Measurements from ENCODE around the gene SEPTIN8.

Gene SEPTIN8

DNA sequence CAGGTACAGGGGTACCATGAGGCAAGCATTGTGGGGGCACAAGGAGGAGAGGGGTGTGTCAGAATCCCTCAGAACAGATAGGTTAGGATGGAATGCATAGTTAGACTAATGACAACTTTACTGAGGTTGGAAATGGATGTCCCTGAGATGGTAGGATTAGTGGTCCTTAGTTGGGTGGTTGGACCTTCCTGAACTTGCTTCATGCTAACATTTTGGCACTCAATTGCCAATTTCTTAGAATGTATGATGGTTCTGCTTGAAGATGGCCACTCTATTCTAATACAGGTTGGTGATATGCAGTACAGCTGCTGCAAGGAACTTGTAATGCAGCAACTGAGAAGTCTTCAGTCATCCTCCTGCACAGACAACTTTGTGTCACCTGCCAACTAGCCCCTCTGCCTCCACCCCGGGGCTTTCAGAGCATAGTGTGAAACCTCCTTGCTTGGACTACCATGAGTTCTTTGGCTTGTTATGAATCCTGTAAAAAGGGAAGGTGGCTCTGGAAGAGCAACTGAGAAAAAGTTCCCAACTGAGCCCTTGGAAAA lies 24.4 kb downstream of the SEPTIN8 start:
- Histone ChIP-seq H3K36me3 (replicated peaks in 1 of 2; ENCODE audit: control insufficient read depth in 2 of 2, insufficient read depth in 2 of 2, low read length in 2 of 2) (peaks cover 3 to 6% of the 10 kb centered on the region in 2 donors), H3K18ac (ENCODE audit: low read length) (no peak overlapping the region), H3K4me2 (ENCODE audit: insufficient read depth, low read length, poor library complexity, severe bottlenecking) (no peak overlapping the region), H2BK5ac (ENCODE audit: low read length) (no peak overlapping the region), H3K14ac (ENCODE audit: low read length) (no peak overlapping the region), H3K27me3 (ENCODE audit: control insufficient read depth in 3 of 3, insufficient read depth in 3 of 3, low read depth in 1 of 3, low read length in 3 of 3) (peaks cover 7 to 22% (median 21%) of the 10 kb centered on the region in 3 experiments), H3K79me1 (ENCODE audit: low read depth, low read length) (no peaks in the 10 kb centered on the region), H3K4me1 (ENCODE audit: control insufficient read depth in 2 of 2, insufficient read depth in 1 of 2, low read depth in 1 of 2, low read length in 2 of 2) (peaks cover 0 to 17% of the 10 kb centered on the region in 2 donors), H3K9ac (ENCODE audit: low read depth, low read length, poor library complexity) (no peak overlapping the region), H4K91ac (ENCODE audit: low read depth, low read length, poor library complexity) (no peak overlapping the region), H3K27ac (replicated peaks; ENCODE audit: low read length) (no peak overlapping the region), H3K9me3 (replicated peaks in 1 of 2; ENCODE audit: control insufficient read depth in 2 of 2, insufficient read depth in 1 of 2, low read depth in 1 of 2, low read length in 2 of 2) (no peaks in the 10 kb centered on the region), H2BK15ac (ENCODE audit: low read length) (no peak overlapping the region), H2BK120ac (ENCODE audit: low read depth, low read length) (no peak overlapping the region), H3K23ac (ENCODE audit: low read depth, low read length, poor library complexity) (no peak overlapping the region), H2BK12ac (ENCODE audit: low read length) (no peak overlapping the region), H3K4ac (ENCODE audit: low read length) (no peak overlapping the region), H3K4me3 (ENCODE audit: low read length in 2 of 2) (no peak overlapping the region), H2AFZ (ENCODE audit: low read length) (no peak overlapping the region), H4K8ac (ENCODE audit: low read depth, low read length) (no peak overlapping the region), H2AK5ac (ENCODE audit: low read depth, low read length) (no peak overlapping the region)
- no CpG with 5 or more reads among the region's 1 CpG for WGBS, 2 donors (ENCODE audit: extremely low coverage in 2 of 2, insufficient read length in 2 of 2, insufficient replicate concordance in 1 of 2)
- no peak for DNase-seq (ENCODE audit: low spot score)

DNA sequence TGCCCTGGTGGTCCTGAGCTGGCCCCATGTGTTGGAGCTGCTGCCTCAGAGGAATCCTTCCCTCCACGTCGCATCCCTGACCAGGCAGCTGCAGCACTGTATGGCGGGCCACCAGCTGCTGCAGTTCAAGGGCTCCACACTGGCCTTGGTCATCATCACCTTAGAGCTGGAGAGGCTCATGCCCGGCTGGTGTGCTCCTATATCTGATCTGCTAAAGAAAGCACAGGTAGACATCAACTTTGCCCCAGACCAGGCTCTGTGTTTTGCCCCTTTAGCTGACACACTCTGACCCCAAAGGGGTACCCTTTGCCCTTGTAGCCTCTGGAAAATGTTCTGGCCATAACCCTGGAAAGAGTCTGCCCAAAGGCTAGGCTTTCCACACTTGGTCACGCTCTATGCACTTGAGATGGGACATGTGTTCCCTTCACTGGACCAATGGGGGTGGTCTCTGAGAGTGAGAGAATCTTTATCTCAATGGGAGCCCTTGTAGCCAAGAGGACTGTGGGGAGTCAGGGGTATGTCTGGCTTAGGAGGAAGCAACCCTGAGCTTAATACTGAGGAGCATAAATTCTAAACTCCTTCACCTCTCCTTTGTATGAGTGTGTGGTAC lies 25.0 kb downstream of the SEPTIN8 start:
- Histone ChIP-seq H3K23ac (ENCODE audit: low read depth, low read length, poor library complexity) (no peak overlapping the region), H4K91ac (ENCODE audit: low read depth, low read length, poor library complexity) (no peak overlapping the region), H2AK5ac (ENCODE audit: low read depth, low read length) (no peak overlapping the region), H3K9ac (ENCODE audit: low read depth, low read length, poor library complexity) (no peak overlapping the region), H2BK120ac (ENCODE audit: low read depth, low read length) (no peak overlapping the region), H3K79me1 (ENCODE audit: low read depth, low read length) (no peaks in the 10 kb centered on the region), H3K18ac (ENCODE audit: low read length) (no peak overlapping the region), H3K36me3 (replicated peaks in 1 of 2; ENCODE audit: control insufficient read depth in 2 of 2, insufficient read depth in 2 of 2, low read length in 2 of 2) (no peaks in the 10 kb centered on the region), H2BK15ac (ENCODE audit: low read length) (no peak overlapping the region), H3K4me2 (ENCODE audit: insufficient read depth, low read length, poor library complexity, severe bottlenecking) (no peak overlapping the region), H2BK12ac (ENCODE audit: low read length) (no peak overlapping the region), H3K4ac (ENCODE audit: low read length) (no peak overlapping the region), H3K4me3 (ENCODE audit: low read length in 2 of 2) (no peak overlapping the region), H3K14ac (ENCODE audit: low read length) (no peak overlapping the region), H3K27ac (replicated peaks; ENCODE audit: low read length) (no peak overlapping the region), H2AFZ (ENCODE audit: low read length) (no peak overlapping the region), H3K4me1 (ENCODE audit: control insufficient read depth in 2 of 2, insufficient read depth in 1 of 2, low read depth in 1 of 2, low read length in 2 of 2) (peaks cover 0 to 17% of the 10 kb centered on the region in 2 donors), H3K27me3 (ENCODE audit: control insufficient read depth in 3 of 3, insufficient read depth in 3 of 3, low read depth in 1 of 3, low read length in 3 of 3) (peaks cover 13 to 28% (median 27%) of the 10 kb centered on the region in 3 experiments), H3K9me3 (replicated peaks in 1 of 2; ENCODE audit: control insufficient read depth in 2 of 2, insufficient read depth in 1 of 2, low read depth in 1 of 2, low read length in 2 of 2) (no peaks in the 10 kb centered on the region), H4K8ac (ENCODE audit: low read depth, low read length) (no peak overlapping the region), H2BK5ac (ENCODE audit: low read length) (no peak overlapping the region)
- no peak for DNase-seq (ENCODE audit: low spot score)
- no CpG with 5 or more reads among the region's 5 CpGs for WGBS, 2 donors (ENCODE audit: extremely low coverage in 2 of 2, insufficient read length in 2 of 2, insufficient replicate concordance in 1 of 2)

DNA sequence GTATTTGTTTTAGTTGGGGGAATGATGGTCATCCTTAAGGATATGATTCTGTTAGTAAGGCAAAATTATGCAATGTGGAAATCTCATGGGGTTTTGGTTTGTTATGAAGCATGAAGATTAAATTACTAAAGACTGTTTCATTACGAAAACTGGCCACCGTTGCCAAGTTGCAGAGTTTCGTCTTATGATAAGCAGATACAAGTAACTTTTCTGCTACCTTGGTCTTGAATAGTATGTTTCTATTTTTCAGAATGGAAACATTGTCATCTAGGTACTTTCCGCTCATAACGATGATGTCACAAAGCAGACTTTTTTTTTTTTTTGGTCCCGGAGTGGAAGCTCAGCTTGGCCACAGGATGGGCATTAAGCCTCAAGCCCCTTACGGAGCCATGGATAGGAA lies 25.6 kb downstream of the SEPTIN8 start:
- no peak overlapping the region for H3K27ac ChIP-seq (replicated peaks; ENCODE audit: low read length)
- H4K8ac ChIP-seq (ENCODE audit: low read depth, low read length), result no peak overlapping the region
- no peak overlapping the region for H3K18ac ChIP-seq (ENCODE audit: low read length)
- no peaks in the 10 kb centered on the region for H3K36me3 ChIP-seq (replicated peaks in 1 of 2; ENCODE audit: control insufficient read depth in 2 of 2, insufficient read depth in 2 of 2, low read length in 2 of 2)
- peaks cover 14 to 34% (median 33%) of the 10 kb centered on the region in 3 experiments for H3K27me3 ChIP-seq (ENCODE audit: control insufficient read depth in 3 of 3, insufficient read depth in 3 of 3, low read depth in 1 of 3, low read length in 3 of 3)
- H3K4me3 ChIP-seq (ENCODE audit: low read length in 2 of 2), result no peak overlapping the region
- no CpG with 5 or more reads among the region's 7 CpGs for WGBS, 2 donors (ENCODE audit: extremely low coverage in 2 of 2, insufficient read length in 2 of 2, insufficient replicate concordance in 1 of 2)
- no peak overlapping the region for H2BK15ac ChIP-seq (ENCODE audit: low read length)
- H2BK12ac ChIP-seq (ENCODE audit: low read length), result no peak overlapping the region
- H3K9ac ChIP-seq (ENCODE audit: low read depth, low read length, poor library complexity), result no peak overlapping the region
- no peak overlapping the region for H3K4ac ChIP-seq (ENCODE audit: low read length)
- DNase-seq (ENCODE audit: low spot score), result no peak
- H3K23ac ChIP-seq (ENCODE audit: low read depth, low read length, poor library complexity), result no peak overlapping the region
- H4K91ac ChIP-seq (ENCODE audit: low read depth, low read length, poor library complexity), result no peak overlapping the region
- no peaks in the 10 kb centered on the region for H3K79me1 ChIP-seq (ENCODE audit: low read depth, low read length)
- no peak overlapping the region for H3K14ac ChIP-seq (ENCODE audit: low read length)
- no peak overlapping the region for H2BK5ac ChIP-seq (ENCODE audit: low read length)
- no peak overlapping the region for H2BK120ac ChIP-seq (ENCODE audit: low read depth, low read length)
- H3K4me1 ChIP-seq (ENCODE audit: control insufficient read depth in 2 of 2, insufficient read depth in 1 of 2, low read depth in 1 of 2, low read length in 2 of 2), result peaks cover 0 to 17% of the 10 kb centered on the region in 2 donors
- H2AFZ ChIP-seq (ENCODE audit: low read length), result no peak overlapping the region
- no peak overlapping the region for H2AK5ac ChIP-seq (ENCODE audit: low read depth, low read length)
- H3K4me2 ChIP-seq (ENCODE audit: insufficient read depth, low read length, poor library complexity, severe bottlenecking), result no peak overlapping the region
- H3K9me3 ChIP-seq (replicated peaks in 1 of 2; ENCODE audit: control insufficient read depth in 2 of 2, insufficient read depth in 1 of 2, low read depth in 1 of 2, low read length in 2 of 2), result no peaks in the 10 kb centered on the region

DNA sequence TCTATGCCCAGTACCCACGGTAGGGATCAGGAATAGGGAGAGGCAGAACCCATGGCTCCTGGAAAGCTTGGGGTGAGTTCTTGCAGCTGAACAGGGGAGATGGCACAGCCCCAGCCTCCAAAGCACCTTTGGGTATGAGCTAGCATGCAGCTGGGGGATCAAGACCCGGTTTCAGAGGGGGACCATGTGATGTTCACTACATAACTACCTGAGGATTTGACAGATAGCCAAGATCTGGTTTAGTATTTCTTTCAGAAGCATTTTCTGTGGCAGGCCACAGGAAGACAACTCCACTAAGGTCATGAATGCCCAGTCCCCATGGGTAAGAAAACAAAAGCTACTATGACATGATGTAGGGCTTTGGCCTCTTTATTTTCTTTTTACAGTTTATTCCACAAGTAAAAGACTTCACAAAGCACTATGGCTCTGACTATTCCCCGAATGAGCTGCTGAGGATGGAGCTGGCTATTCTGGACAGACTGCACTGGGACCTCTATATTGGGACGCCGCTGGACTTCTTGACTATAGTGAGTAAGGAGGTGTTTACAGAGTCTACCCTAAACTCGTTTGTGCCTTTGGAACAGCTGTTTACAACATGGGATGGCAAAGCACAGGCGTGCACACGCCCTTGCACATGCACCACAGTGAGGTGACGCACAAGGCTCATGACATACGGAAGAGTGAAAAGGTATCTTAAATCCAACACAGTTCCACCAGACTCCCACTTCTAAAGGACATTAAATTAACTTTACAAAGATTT lies 26.4 kb downstream of the SEPTIN8 start:
- no CpG with 5 or more reads among the region's 10 CpGs for WGBS, 2 donors (ENCODE audit: extremely low coverage in 2 of 2, insufficient read length in 2 of 2, insufficient replicate concordance in 1 of 2)
- Histone ChIP-seq H3K4me1 (ENCODE audit: control insufficient read depth in 2 of 2, insufficient read depth in 1 of 2, low read depth in 1 of 2, low read length in 2 of 2) (peaks cover 0 to 17% of the 10 kb centered on the region in 2 donors), H2BK120ac (ENCODE audit: low read depth, low read length) (no peak overlapping the region), H3K36me3 (replicated peaks in 1 of 2; ENCODE audit: control insufficient read depth in 2 of 2, insufficient read depth in 2 of 2, low read length in 2 of 2) (no peaks in the 10 kb centered on the region), H3K9ac (ENCODE audit: low read depth, low read length, poor library complexity) (no peak overlapping the region), H3K27ac (replicated peaks; ENCODE audit: low read length) (no peak overlapping the region), H2BK15ac (ENCODE audit: low read length) (no peak overlapping the region), H3K79me1 (ENCODE audit: low read depth, low read length) (no peaks in the 10 kb centered on the region), H2BK12ac (ENCODE audit: low read length) (no peak overlapping the region), H4K8ac (ENCODE audit: low read depth, low read length) (no peak overlapping the region), H2AK5ac (ENCODE audit: low read depth, low read length) (no peak overlapping the region), H2BK5ac (ENCODE audit: low read length) (no peak overlapping the region), H3K4me3 (ENCODE audit: low read length in 2 of 2) (no peak overlapping the region), H3K18ac (ENCODE audit: low read length) (no peak overlapping the region), H4K91ac (ENCODE audit: low read depth, low read length, poor library complexity) (no peak overlapping the region), H3K14ac (ENCODE audit: low read length) (no peak overlapping the region), H3K27me3 (ENCODE audit: control insufficient read depth in 3 of 3, insufficient read depth in 3 of 3, low read depth in 1 of 3, low read length in 3 of 3) (peaks cover 14 to 42% (median 37%) of the 10 kb centered on the region in 3 experiments), H3K4me2 (ENCODE audit: insufficient read depth, low read length, poor library complexity, severe bottlenecking) (no peak overlapping the region), H2AFZ (ENCODE audit: low read length) (no peak overlapping the region), H3K23ac (ENCODE audit: low read depth, low read length, poor library complexity) (no peak overlapping the region), H3K9me3 (replicated peaks in 1 of 2; ENCODE audit: control insufficient read depth in 2 of 2, insufficient read depth in 1 of 2, low read depth in 1 of 2, low read length in 2 of 2) (no peaks in the 10 kb centered on the region), H3K4ac (ENCODE audit: low read length) (no peak overlapping the region)
- no peak for DNase-seq (ENCODE audit: low spot score)

Data from neuronal stem cell (in vitro differentiated cells).